ENCODE results near the gene PRR5. TPM values are rescaled to one million over a fixed set of nuclear protein-coding genes. Genes with fewer than 3 reads are reported as not detected.

Gene PRR5
- total RNA-seq, 1 experiment from 2014 or later = 9.4 TPM

DNA sequence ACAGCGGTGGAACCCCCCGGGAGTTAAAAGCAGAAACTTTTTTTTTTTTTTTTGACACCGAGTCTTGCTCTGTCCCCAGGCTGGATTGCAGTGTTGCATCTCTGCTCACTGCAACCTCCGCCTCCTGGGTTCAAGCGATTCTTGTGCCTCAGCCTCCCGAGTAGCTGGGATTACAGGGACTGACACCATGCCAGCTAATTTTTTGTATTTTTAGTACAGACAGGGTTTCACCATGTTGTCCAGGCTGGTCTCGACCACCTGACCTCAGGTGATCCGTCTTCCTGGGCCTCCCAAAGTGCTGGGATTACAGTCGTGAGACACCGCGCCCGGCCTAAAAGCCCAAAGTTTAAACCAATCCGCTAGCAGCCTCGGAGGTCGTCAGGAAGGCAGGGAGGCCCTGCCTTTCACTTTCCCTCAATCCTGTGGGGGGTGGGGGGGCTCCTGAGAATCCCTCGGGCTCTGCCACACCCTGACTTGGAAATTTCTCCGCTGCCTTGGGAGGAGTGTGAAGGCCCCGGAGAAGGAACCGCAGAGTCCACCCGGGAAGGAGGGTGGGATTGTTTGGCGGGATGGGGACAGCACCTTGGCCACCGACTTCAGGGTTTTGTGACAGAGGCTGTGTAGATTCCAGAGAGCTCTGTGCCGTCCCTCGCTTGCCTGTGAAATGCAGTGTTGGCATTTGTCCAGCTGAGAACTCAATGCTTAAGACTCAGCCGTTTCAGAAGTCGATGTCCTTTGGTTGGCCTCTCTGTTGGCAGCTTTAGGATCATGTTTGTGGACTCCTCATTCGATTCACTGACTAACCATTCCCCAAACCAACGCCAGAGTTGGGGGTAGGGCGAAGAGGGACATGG lies 51.4 kb downstream of the PRR5 start:
- peak; percentile 22 for DNase-seq (ENCODE audit: low read depth)

DNA sequence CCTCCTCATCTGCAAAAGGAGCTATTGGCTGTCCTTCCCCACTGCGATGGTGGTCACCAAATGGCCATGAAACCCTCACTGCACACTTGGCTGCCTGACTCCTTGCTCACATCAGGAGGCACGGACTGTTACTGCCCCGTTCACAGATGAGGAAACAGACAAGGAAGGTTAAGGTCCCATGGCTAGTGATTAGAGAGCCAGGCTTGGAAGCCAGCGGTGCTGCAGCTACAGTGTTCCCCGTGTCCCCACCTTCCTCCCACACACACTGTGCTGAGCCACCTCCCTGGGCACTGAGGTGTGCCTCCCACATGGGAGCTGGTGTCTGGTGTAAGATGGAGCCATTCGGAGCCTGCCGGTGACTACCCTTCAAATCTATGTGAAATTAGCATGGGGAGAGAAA lies 53.0 kb downstream of the PRR5 start:
- DNase-seq (ENCODE audit: low read depth) = no peak

DNA sequence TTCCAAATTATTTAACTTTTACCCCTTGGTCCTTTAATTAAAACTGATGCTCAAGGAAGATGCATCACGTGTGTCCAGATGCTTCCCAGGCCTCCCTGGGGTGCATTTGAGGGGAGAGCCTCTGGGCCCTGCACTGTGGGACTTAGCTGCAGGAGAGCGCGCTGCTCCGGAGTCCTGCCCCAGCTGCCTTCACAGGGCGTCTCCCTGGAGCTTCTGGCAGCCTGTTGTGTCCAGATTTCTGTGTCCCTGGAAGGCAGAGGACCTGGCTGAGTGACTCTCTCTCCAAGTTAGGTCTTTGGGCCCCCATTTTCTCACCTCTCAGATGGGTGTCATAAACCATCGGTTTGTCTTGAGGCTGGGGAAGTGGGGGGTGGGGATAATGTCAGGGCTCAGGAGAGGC lies 53.4 kb downstream of the PRR5 start:
- no peak for DNase-seq (ENCODE audit: low read depth)

DNA sequence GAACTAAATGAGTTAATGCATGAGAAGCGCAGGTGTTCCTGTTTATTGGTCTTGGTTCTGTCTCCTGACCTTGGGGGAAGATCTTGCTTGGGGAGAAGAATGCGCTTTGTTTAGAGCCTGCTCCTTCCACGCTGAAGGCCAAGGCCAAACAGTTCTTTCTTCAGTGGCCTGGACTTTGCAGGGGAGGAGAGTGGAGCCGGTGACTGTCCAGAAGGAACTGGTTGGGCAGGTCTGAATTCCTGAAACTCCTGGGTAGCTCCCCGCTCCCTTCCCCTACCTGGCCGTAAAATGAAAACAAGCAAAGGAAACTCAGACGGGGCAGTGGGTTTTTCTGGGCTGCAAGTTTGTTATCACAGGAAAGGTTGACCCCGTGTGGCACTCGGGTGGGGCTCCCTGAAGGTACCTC lies 54.0 kb downstream of the PRR5 start:
- no peak for DNase-seq (ENCODE audit: low read depth)

DNA sequence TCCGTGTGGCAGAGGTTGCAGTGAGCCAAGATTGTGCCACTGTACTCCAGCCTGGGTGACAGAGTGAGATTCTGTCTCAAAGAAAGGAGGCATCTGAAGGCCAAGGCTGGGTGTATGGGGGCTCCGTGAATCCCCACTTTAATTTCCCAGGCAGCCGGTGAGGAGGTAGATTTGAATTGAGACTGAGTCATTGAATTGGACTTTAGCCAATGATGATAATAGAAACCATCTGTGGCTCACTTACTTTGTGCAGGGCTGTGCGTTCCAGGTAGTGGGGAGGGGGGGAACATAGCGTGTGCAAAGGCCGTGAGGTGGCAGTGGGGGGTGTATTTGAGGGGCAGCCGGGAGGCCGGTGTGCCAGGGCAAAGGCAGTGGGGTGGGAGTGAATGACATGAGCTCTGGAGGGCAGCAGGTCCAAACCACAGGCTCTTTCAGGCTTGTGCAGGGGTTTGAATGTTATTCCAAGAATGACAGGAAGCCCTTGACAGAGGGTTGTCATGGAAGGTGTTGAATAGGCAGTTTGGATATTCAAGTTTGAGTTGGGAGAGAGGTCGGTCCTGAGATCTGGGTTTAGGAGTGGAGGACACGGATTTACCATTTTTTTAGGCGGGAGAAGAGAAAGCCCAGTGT lies 56.5 kb downstream of the PRR5 start:
- DNase-seq (ENCODE audit: low read depth) = no peak

DNA sequence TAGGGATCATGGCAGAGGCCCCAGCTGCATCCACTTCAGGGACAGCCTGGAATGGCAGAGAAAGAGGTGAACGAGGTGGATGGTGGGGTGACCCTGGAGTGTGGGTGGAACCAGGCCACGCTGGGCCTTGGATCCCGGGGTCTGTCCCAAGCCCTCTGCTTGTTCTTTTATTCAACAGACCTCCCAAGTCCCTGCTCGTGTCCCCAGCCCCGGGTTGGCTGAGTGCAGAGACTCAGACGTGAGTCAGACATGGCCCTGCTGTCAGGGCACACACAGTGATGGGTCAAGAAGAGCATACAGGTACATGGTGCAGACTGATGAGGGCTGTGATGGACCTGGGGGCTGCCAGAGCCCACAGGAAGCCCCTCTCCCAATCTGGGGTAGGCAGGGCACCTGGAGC lies 57.0 kb downstream of the PRR5 start:
- no peak for DNase-seq (ENCODE audit: low read depth)

DNA sequence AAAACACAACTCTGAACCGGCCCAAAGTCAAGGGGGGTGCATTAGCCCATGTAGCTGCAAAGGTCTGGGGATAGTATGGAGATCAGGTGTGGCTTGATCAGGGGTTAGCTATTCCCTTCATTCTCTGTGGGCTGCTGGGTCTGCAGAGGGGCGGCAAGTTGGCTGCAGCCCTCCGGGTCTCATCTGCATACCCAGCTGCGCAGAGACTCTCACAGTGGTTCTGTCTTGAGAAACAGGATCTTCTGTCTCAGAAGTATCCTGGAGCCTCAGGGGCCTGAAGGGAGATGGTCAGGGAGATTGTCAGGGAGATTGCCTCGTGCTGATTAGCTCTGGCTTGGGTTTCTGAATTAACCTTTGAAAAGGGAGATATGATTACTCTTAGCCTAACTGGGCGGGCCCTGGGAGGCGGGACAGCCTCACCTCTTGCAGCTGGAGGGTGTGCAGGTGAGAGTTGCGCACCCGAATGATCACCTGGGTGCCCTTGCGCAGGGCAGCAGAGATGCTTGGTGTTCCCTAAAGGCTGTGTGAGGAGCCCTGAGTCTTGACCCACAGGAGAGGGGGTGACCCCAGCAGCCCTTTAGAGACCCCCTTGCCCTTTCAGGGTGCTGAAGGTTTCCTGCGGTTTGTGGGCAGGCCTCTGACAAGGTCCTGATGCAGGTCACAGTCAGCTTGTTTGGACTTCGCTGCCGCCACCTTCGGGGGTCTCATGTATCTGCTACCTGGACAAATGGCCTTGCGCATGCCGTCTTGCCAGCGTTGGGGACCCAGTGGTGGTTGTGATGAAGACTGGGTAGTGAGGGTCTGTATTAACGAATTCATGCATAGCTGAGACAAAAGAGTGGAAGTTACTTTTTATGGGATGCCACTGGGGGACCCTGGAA lies 57.7 kb downstream of the PRR5 start:
- no peak for DNase-seq (ENCODE audit: low read depth)

DNA sequence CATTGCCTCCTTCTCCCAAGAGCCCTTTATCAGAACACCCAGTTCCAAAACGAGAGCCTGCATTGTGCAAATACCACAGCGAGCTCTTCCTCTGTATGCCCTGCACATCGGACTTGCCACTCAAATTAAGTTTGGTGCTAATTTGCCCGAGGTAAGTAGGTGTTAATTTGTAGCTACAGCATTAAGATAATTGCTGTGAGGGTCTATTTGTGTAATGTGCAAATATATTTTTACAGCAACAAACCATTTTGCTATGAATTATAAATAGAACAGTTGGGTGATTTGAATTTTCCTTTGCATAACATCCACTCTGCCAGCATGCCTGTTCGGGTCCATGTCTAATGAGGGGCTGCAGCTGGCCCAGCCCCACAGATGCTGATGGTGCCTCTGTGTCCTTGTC lies 58.5 kb downstream of the PRR5 start:
- no peak for DNase-seq (ENCODE audit: low read depth)

DNA sequence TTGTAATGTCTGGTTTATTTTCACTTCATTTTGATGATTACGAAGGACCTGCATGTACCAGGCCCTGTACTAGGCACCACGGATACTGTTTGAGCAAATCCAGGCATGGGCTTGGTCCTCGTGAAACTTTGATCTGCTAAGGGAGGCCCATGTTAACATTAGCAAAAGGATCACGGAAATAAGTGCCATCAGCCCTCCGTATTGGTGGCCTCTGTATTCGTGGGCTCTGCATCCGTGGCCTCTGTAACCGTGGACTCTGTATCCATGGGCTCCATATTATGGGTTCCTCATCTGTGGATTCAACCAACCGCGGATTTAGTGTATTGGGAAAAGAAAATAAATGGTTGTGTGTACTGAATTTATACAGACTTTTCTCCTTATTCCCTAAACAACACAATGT lies 59.0 kb downstream of the PRR5 start:
- DNase-seq (ENCODE audit: low read depth) = no peak

DNA sequence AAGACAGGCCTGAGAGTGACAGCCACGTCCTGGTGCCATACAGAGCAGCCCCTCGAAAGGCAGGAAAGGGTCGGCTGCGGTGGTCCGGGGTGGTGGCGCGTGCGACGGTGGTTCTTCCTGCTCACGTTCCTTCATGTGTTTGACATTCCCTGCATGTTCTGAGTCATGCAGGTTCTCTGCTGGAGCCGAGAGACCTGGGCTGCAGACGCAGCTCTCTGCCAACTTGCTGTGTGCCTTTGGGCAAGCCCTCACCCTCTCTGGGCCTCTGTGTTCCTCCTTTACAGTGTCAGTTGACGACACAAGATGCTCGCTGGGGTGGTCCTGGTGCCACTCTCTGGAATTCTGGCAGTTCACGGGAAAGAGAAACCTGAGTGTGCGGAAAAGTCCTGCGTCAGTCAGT lies 62.4 kb downstream of the PRR5 start:
- no peak for DNase-seq (ENCODE audit: low read depth)

DNA sequence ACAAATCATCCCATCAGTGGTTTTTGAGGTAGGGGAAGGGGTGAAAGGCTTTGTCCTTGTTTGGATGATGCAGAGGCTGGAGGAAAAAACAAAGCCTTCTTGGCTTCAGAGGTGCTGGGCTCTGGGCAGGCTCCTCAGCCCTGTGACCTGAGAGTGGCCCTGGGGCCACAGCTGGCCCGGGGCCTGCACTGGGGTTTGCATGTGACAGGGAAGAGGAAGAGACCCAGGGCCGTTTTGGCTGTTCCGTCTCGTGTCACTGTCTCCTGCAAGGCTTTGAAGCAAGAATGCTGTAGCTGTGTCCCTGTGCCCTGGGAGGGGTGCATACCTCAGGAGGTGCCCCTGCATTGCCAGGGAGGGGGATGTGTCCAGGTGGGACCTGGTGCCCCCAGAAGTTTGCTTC lies 63.0 kb downstream of the PRR5 start:
- DNase-seq (ENCODE audit: low read depth) = no peak

DNA sequence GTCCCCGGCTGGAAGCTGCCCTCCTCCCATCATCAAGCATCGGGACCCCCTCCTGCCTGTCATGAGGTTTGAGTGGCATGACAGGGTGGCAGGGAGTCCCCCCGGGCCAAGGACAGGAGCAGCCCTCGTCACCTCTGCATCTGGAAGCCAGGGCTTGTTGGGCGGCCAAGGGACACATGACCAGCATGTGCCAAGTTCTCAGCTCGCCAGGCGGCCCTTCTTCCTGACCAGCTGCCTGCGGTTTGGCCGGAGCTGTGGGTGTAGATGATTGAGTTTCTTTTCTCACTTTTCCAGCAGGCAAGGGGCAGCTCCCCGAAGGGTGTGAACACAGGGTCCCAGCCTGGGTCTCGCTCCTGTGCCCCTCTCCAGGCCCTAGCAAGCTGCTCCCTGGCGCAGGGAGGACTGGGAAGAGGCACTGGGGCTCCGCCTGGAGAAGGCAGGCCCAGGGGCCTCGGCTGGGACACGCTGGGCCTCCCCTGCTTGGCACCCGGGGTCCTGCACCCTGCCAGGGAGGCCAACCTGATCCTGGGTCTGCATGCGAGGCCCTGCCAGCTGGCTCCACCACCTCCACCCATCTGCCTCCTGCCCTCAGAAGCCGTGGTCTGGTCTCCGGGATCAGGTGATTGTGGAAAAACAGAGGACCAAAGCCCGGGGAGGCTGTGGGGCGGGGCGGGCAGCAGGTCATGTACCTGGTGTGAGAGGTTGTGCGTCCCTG lies 63.7 kb downstream of the PRR5 start:
- peak; percentile 47 for DNase-seq (ENCODE audit: low read depth)

DNA sequence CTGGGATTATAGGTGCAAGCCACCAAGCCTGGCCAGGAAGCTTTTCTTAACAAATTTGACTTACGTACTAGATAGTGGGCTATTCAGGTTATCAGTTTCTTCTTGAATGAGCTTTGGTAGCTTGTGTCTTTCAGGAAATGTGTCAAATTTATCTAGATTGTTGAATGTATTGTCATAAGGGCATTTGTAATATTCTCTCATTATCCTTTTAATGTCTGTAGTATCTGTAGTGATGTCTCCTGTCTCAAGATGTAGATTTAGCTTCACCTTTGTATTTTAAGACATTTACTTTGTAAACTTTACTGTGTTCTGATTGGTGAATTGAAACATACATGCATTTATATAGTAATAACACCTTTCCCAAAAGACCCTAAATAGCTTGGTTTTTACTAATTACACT lies 71.1 kb downstream of the PRR5 start:
- no peak for DNase-seq (ENCODE audit: low read depth)

DNA sequence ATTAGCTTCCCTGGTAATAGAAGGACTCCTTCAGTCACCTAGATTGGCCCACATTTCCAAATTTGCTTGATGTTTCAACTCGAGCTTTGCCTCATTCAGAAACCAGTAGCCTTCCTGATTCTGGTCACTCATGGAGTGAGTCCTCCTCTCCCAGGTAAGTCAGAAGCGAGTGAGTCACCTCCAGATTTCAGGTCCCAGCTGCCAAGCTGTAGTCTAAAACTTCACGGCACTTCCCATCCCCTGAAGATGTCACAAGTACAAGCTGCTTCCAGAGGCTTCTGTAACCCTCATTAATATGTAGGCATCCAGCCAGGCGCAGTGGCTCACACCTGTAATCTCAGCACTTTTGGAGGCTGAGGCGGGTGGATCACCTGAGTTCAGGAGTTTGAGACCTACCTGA lies 73.9 kb downstream of the PRR5 start:
- no peak for DNase-seq (ENCODE audit: low read depth)

DNA sequence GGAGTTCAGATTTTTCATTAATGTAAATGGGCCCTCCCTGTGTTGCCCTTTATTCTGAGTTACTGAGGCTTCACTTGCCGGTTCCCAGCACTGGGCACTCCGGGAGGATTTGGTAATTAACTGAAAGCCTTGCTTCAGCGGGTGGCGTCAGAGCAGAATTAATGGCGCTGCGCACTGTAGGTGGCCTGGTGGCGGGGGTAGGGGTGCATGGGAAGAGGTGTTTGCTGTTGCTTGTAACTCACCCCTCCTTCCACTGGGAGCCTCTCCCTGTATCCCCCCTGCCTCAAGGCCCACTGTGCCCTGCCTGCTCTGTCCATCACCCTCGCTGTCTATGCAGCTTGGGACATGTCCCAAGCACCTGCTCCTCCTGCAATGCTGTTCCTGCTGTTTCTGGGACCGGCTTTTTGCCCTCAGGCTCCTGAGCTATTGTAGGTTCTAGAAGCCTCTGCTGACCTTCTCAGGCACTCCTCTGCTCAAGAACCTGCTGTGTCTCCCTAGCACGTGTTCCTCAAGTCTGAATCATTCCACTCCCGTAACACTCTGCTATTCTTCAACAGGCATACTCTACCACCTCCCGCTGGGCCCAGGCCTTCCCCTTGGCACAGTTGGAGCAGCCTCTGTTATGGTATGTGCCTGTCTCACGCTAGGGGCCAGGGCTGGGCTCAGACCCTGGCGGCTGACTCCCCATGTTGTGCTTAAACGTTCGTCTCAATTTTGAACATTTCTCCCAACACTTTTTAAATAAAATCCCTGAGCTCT lies 74.8 kb downstream of the PRR5 start:
- DNase-seq (ENCODE audit: low read depth) = no peak

DNA sequence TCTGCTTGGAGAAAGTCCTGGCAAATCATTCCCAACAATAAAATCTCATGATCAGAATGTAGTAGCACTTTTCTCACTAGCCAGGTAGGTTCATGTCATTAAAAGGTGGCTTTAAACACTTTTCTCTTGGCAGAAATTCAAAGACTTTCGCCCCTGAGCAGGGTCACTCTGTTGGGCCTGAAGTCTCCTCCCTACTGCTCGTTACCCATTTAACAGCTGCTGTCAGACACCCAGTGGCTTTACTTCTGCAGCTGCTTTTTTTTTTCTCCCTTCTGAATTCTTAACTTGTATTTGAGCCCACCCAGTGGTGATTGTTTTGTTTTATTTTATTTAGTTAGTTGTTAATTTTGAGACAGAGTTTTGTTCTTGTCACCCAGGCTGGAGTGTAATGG lies 75.4 kb downstream of the PRR5 start:
- no peak for DNase-seq (ENCODE audit: low read depth)

DNA sequence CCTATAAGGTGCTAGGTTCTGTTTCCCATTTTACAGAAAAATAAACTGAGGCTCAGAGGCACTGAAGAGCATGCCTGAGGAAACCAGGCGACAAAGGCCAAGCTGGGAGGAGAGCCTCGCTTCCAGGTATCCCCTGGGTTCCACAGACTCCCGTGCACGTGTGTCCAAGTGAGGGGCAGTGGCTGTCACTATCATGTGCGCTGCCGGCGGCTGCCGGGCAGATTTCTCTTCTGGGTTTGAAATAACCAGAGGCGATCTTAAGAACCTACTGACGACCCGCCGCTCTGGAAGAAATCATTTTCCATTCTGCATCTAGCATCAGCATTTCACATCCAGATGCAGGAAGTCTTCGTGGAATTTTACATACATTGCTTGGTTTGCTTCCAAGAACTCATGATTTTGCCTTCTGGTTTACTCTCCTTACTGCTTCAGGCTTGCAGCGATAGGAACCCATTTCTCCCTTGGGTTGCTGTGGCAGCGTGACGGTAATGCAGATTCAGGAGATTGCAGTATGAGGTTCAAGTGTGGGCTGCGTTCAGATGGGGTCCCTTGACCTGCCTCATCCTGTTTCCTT lies 79.0 kb downstream of the PRR5 start:
- no peak for DNase-seq (ENCODE audit: low read depth)

DNA sequence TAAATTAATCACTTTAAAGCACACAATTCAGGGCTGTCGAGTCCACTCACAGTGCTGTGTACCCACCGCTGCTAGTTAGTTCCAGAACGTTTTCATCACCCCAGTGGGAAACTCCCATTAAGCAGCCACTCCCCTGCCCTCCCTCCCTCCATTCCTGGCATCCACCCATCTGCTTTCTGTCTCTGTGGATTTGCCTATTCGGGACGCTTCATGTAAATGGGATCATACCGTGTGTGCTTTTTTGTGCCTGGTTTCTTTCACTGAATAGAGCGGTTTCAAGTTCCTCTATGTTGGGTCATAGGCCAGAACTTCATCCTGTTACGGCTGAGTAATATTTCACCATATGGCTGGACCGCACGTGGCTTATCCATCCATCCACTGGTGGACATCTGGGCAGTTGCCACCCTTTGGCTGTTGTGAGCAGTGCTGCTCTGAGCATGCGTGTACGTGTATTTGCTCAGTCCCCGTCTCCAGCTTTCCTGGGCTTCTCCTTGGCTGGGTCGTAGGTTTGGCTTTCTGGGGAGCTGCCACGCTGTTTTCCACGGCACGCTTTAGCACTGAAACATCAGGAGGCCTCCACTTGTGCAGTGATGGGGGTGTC lies 80.5 kb downstream of the PRR5 start:
- DNase-seq (ENCODE audit: low read depth) = no peak

DNA sequence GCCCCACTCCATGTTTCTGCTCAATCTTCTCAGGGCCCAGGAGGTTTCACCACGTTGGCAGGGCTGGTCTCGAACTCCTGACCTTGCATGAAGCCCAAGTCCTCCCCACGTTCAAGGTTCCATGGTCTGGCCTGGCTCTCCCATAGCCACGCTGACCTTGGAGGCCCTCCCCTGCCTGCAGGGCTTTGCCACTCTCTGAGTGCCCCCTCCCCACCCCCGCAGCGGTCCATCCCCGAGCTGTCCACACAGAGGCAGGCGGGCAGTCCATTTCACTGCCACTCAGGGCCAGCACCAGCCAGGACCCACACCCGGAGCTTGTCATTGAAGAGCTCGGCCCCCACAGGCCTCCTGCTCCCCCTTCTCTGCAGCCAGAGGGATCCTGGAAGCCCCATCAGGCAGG lies 81.1 kb downstream of the PRR5 start:
- no peak for DNase-seq (ENCODE audit: low read depth)

DNA sequence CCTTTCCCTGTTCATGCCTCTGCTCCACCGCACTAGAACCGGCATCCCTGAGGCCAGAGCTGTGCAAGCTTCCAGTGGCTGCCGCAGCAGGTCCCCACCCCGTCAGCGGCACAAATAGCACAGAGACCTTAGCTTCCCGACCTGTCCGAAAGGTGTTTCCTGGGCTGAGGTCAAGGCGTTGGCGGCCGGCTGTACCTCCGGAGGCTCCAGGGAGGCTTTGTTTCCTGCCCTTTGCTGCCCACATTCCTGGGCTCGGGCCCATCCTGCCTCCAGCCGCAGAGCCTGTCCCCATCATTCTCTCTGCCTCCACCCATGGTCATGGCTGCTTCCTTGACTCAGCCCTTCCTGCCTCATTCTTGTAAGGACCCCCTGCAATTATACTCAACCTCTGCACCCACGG lies 81.6 kb downstream of the PRR5 start:
- DNase-seq (ENCODE audit: low read depth) = no peak
